Neutrophil (primary cell): Measurements from ENCODE around the gene BLZF1.
"Not testable (repeated sequence)": the region's sequence is repeated elsewhere in the genome, so short reads cannot be mapped to it uniquely, and the experiment has no call there.

Experiments used
- H3K27ac ChIP-seq: fragments of 200-600 bp; sonication (generic); 2 replicates; pipeline ENCODE4 v1.5.1; 2016; ENCODE audit warnings: mild to moderate bottlenecking, moderate library complexity
- H3K27me3 ChIP-seq: fragments of 200-600 bp; sonication (generic); 2 replicates; pipeline ENCODE4 v1.6.0; 2016; ENCODE audit warnings: mild to moderate bottlenecking
- H3K36me3 ChIP-seq: fragments of 200-600 bp; sonication (generic); 2 replicates; pipeline ENCODE4 v1.5.1; 2017
- H3K4me1 ChIP-seq, 2 experiments: fragments of 200-600 bp in 1 of 2; sonication (generic) in 1 of 2; 1 replicate in 1 of 2; 2 replicates in 1 of 2; pipeline versions ENCODE4 v1.5.1 to v1.6.1; 2013 to 2016; ENCODE audit warnings: low read depth in 1 of 2, low read length in 1 of 2, mild to moderate bottlenecking in 1 of 2, moderate library complexity in 1 of 2; ENCODE audit not compliant: control insufficient read depth in 1 of 2, insufficient read depth in 1 of 2
- H3K4me3 ChIP-seq, 2 experiments: fragments of 200-600 bp in 1 of 2; sonication (generic) in 1 of 2; 1 replicate in 1 of 2; 2 replicates in 1 of 2; pipeline ENCODE4 v1.5.1; 2013 to 2016; ENCODE audit warnings: low read depth in 1 of 2, low read length in 1 of 2, mild to moderate bottlenecking in 1 of 2, moderate library complexity in 1 of 2
- H3K9me3 ChIP-seq: fragments of 200-600 bp; sonication (generic); 2 replicates; pipeline ENCODE4 v1.5.1; 2016
- CTCF ChIP-seq: fragments of 200-600 bp; sonication (generic); IDR thresholded peaks from 2 replicates; pipeline ENCODE4 v1.5.1; 2016; ENCODE audit warnings: antibody characterized with exemption

Gene BLZF1

DNA sequence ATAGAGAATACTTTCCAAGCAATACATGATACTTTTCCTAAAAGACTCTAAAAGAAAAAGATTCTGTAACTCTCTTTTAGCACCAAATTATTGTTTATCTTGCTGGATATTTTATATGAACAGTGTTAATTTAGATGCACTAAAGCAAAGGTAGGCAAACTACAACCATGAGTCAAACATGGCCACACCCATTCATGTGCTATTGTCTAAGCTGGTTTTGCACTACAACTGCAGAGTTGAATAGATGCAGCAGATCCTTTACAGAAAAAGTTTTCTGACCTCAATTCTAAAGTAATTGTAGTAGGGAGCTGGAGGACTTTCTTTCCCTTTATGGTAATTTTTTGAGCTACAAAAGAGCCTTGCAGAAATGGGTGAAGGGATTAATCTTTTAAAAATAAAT lies 19.4 kb downstream of the BLZF1 start:
- H3K4me1 ChIP-seq = no peaks in the 10 kb centered on the region
- H3K36me3 ChIP-seq = peaks cover 88% of the 10 kb centered on the region
- no peaks in the 10 kb centered on the region for H3K27me3 ChIP-seq
- no peak for TF ChIP-seq CTCF
- H3K4me3 ChIP-seq = no peak overlapping the region
- H3K9me3 ChIP-seq = no peaks in the 10 kb centered on the region
- H3K27ac ChIP-seq = no peak overlapping the region

GRCh38 chr1:169390303-169390702 lies 22.3 kb downstream of the BLZF1 start:
- H3K36me3 ChIP-seq = peaks cover 85% of the 10 kb centered on the region

DNA sequence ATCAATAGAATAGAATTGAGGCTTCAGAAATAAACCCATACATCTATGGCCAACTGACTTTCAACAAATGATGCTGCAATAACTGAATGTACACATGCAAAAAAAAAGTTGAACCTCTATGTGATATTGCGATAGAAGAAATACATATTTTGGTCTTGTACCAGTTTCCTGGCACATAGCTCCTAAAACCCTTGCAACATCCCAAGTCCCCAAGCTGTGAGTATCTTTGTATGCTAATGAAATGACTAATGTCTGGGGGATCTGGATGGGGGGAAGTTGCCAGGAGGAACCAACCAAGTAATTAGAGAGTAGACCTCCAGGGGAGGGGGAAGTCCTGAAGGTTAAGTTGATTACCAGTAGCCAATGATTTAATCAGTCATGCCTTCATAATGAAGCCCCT lies 24.4 kb downstream of the BLZF1 start:
- Histone ChIP-seq H3K4me1 (no peaks in the 10 kb centered on the region), H3K9me3 (no peaks in the 10 kb centered on the region), H3K36me3 (peaks cover 70% of the 10 kb centered on the region), H3K4me3 (no peak overlapping the region), H3K27ac (no peak overlapping the region), H3K27me3 (no peaks in the 10 kb centered on the region)
- no peak for TF ChIP-seq CTCF

More at GRCh38 chr1:169390303-169390702, 22.3 kb downstream of the BLZF1 start:
- no peaks in the 10 kb centered on the region for H3K4me1 ChIP-seq
- H3K27ac ChIP-seq = no peak overlapping the region
- H3K9me3 ChIP-seq = no peaks in the 10 kb centered on the region
- H3K4me3 ChIP-seq = no peak overlapping the region
- TF ChIP-seq CTCF = no peak
- no peaks in the 10 kb centered on the region for H3K27me3 ChIP-seq

GRCh38 chr1:169395955-169396354 lies 28.0 kb downstream of the BLZF1 start:
- no peak overlapping the region for H3K4me3 ChIP-seq
- no peaks in the 10 kb centered on the region for H3K9me3 ChIP-seq
- no peak for TF ChIP-seq CTCF
- no peaks in the 10 kb centered on the region for H3K27me3 ChIP-seq
- no peak overlapping the region for H3K27ac ChIP-seq
- H3K4me1 ChIP-seq = no peaks in the 10 kb centered on the region
- H3K36me3 ChIP-seq = peaks cover 41% of the 10 kb centered on the region

DNA sequence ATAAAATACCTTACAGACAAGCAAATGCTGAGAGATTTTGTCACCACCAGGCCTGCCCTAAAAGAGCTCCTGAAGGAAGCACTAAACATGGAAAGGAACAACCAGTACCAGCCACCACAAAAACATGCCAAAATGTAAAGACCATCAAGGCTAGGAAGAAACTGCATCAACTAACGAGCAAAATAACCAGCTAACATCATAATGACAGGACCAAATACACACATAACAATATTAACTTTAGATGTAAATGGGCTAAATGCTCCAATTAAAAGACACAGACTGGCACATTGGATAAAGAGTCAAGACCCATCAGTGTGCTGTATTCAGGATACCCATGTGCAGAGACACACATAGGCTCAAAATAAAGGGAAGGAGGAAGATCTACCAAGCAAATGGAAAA lies 34.6 kb downstream of the BLZF1 start:
- H3K4me1 ChIP-seq, H3K27ac ChIP-seq, H3K36me3 ChIP-seq, H3K9me3 ChIP-seq, H3K4me3 ChIP-seq, H3K27me3 ChIP-seq: not testable (repeated sequence)

- H3K4me1 ChIP-seq, H3K36me3 ChIP-seq, H3K4me3 ChIP-seq, H3K9me3 ChIP-seq, H3K27ac ChIP-seq, H3K27me3 ChIP-seq: not testable (repeated sequence)
Observed at GRCh38 chr1:169408340-169408739, 40.3 kb downstream of the BLZF1 start.

DNA sequence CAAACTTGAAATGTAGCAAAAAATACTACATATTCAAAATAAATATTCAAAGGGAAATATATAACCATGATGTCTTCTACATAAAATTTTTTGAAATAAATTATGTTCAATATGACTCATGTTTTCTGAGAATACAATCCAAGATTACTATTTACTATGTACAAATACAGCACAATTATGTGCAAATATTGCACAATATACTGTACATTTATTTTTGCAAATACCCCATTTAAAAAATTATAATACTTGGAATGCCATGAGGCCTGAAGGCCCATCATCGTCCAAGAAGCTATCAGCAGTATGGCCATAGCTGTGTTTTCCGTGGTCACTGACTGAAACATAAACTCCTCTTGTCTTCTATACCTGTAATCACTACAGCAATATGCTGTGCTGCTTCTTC lies 47.0 kb downstream of the BLZF1 start:
- no peak overlapping the region for H3K4me3 ChIP-seq
- H3K27me3 ChIP-seq = no peaks in the 10 kb centered on the region
- H3K27ac ChIP-seq = no peak overlapping the region
- no peak for TF ChIP-seq CTCF
- H3K9me3 ChIP-seq = no peaks in the 10 kb centered on the region
- no peaks in the 10 kb centered on the region for H3K4me1 ChIP-seq
- H3K36me3 ChIP-seq = no peaks in the 10 kb centered on the region
